KOPT-K1 (cell line): ENCODE measurements around the gene ATP2B2.

ENCODE experiments used
- H3K27ac ChIP-seq: fragments of 200-600 bp; sonication (generic); 2 replicates; pipeline ENCODE4 v1.5.1; 2016; ENCODE audit warnings: antibody characterized with exemption, mild to moderate bottlenecking, low read depth, low read length; ENCODE audit not compliant: poor library complexity, severe bottlenecking
- H3K36me3 ChIP-seq: fragments of 200-600 bp; sonication (generic); 2 replicates; pipeline ENCODE4 v1.5.1; 2017; ENCODE audit warnings: antibody characterized with exemption, mild to moderate bottlenecking, low read length, moderate library complexity; ENCODE audit not compliant: insufficient read depth
- H3K9me3 ChIP-seq: fragments of 200-600 bp; sonication (generic); 2 replicates; pipeline ENCODE4 v1.5.1; 2017; ENCODE audit warnings: antibody characterized with exemption, low read length, mild to moderate bottlenecking; ENCODE audit not compliant: insufficient read depth, poor library complexity, severe bottlenecking

ATP2B2 gene

GRCh38 chr3:10521772-10522441 lies 16.5 kb upstream of the ATP2B2 start:
- no peaks in the 10 kb centered on the region for H3K36me3 ChIP-seq
- H3K9me3 ChIP-seq, result no peaks in the 10 kb centered on the region
- H3K27ac ChIP-seq, result no peak overlapping the region

DNA sequence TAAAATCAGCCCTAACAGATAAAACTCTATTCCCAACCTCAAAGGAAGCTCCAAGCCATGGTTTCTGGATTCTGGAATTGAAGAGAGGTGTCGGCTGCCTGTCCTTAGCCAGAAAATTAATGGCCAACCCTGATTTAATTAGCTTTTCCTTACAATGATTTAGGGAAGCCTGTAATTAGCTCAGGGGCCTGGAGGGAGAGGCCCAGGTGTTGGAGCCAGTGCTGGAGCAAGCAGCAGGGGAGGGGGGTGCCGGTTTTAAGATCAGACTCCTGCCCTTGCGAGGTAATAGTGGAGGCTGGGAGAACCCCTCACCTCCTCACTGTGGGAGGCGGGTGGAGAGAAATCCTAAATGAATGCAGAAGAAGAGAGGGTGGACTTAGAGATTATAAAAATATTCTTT lies 14.7 kb upstream of the ATP2B2 start:
- H3K27ac ChIP-seq, result no peak overlapping the region
- H3K36me3 ChIP-seq, result no peaks in the 10 kb centered on the region
- H3K9me3 ChIP-seq, result no peaks in the 10 kb centered on the region

GRCh38 chr3:10519236-10519635 lies 13.8 kb upstream of the ATP2B2 start:
- Histone ChIP-seq H3K36me3 (no peaks in the 10 kb centered on the region), H3K9me3 (no peaks in the 10 kb centered on the region), H3K27ac (no peak overlapping the region)

DNA sequence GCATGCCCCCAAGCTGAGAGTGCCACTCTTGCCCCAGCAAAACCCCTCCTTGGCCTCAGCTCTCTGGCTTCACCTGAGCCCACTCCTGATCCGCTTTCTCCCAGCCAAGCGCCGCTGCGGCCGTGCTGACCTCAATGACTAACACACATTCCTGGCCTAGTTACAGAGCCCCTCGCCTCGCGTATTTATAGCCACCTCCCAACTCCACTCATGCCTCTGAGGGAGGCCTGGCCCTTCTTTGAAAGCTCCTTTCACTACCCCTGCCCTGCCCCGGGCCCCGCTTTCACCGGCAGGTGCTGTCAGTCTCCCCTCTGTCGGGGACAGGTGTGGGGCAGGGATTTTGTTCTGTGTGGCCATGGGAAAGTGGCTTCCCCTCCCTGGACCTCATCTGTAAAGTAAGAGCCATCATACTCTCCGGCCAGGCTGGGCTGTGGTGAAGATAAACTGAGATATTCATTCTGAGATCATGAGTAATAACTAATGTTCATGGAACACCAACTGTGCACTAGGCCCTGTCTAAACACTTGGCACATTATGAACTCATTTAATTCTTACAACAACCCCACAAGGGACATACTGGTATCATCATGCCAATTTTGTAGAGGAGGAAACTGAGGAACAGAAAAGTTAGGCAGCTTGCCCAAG lies 13.2 kb upstream of the ATP2B2 start:
- Histone ChIP-seq H3K36me3 (no peaks in the 10 kb centered on the region), H3K27ac (no peak overlapping the region), H3K9me3 (no peaks in the 10 kb centered on the region)

DNA sequence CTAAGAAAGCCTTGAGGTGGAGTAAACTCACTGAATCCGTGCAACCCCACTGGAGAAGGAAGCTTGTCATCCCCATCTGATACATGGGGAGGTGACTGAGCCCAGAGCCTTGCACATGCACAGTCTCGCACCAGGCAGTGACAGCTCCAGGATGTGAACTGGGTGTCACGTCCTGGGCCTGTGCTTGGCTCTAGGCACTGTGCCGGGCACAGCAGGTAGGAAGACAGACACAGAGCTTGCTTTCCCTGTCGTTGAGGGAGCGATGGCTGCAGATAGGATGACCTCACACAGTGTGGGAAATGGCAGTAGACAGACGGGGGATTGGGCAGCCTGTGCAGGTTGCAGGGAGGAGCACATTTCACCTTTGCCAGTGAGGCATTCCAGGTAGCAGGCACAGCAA lies 12.2 kb upstream of the ATP2B2 start:
- no peaks in the 10 kb centered on the region for H3K9me3 ChIP-seq
- H3K27ac ChIP-seq, result no peak overlapping the region
- H3K36me3 ChIP-seq, result no peaks in the 10 kb centered on the region

DNA sequence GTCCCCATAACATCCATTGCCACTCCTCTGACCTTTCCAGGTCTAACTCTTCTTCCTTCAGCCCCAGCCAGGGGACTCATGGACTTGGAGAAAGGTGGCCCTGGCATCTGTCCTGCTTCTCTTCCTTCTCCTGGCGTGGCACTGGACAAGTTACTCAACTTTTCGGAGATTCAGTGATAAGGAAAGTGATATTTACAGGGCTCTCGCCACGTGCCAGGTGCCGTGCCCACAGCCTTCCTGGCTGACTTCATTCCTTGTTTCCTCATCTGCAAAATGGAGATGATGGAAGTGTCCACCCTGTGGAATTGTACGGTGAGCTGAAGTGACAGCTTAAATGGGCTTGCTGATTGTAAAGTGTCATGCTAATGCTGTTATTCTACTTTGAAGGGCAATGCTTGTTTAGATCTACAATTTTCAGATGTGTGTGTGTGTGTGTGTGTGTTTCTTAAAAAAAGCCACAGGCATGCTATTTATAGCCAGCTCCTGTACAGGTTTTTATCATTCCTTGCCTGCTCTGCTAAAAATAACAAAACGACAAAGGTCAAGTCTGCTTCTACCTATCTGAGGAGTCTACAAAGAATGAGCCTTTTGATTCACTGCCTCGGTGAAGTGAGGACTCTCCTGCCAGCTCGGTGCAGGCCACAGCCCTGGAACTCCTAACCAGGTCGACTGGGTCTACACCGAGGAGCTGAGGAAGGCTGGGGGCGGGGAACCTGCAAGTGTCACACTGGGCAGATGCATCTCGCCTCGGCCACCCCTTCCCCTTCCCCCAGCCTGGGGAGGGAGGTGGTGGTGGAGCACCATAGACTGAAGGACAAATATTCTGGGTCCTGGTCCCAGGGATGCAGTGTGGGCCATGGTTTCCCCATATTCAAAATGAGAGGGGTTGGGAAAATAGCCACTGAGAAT lies 11.4 kb upstream of the ATP2B2 start:
- Histone ChIP-seq H3K36me3 (no peaks in the 10 kb centered on the region), H3K9me3 (no peaks in the 10 kb centered on the region), H3K27ac (no peak overlapping the region)

DNA sequence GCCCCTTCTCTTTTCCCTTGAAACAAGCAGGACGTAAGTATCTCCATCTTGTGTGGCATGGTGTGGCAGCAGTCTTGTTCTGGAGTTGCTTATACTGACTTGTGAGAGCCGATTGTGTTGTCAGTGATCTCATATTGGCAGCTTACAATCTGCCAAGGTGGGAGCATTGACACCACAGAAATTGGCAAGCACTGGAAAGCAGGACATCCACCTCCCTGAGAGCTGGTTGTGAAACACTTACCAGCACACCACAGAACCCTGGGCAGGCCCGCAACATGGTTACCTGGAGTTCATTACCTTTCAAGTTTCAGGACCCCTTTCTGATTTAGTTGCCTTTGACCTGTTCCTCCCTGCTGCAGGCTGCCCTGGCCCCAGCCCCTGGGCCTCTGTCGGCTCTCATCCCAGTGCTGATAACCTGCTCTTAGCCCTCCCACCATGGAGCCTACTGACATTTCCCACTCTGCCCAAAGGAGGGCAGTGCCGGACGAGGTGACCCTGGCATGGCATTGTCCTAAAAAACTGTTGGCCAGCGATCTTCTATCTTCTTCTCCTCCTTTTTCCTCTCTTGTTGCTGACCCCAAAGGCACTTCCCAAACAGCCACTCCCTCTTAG lies 10.6 kb upstream of the ATP2B2 start:
- no peaks in the 10 kb centered on the region for H3K9me3 ChIP-seq
- no peak overlapping the region for H3K27ac ChIP-seq
- H3K36me3 ChIP-seq, result no peaks in the 10 kb centered on the region

DNA sequence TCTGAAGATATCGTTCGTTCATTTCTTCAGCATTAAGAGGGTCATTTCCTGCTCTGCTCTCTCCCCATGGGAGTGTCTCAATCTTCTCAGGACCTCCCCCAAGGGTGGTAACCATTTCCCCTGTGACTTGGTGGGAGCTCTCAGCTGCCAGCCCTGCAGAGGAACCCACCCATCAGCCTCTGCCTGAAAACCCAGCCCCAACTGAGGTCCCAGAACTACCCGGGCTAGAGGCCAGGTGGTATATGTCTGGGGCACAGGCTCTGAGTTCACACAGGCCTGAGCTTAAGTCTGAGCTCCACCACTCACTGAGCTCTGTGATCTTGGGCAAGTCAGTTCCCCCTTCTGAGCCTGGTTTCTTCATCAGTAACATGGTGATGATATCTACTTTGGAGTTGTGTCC lies 10.0 kb upstream of the ATP2B2 start:
- Histone ChIP-seq H3K9me3 (no peaks in the 10 kb centered on the region), H3K27ac (no peak overlapping the region), H3K36me3 (no peaks in the 10 kb centered on the region)

- H3K9me3 ChIP-seq, result no peaks in the 10 kb centered on the region
- H3K36me3 ChIP-seq, result no peaks in the 10 kb centered on the region
- no peak overlapping the region for H3K27ac ChIP-seq
Measured at GRCh38 chr3:10514407-10515069, 9.2 kb upstream of the ATP2B2 start.

DNA sequence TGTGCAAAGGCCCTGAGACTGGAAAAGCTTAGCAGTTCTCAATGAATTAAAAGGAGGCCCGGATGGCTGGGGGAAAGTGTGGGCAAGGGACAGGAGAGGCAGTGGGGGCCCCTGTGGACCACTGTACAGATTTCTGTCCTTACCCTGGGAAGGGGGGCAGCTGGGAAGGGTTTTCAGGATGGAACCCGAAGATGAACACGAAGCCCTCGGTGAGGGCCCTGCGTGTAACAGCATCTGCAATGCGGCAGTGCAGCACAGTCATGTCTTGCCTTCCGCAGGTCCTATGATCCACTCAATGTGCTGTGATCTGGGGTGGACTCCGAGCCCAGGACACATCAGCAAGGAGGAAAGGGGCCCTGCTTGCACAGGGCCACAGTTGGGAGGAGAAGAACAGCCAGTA lies 7.9 kb upstream of the ATP2B2 start:
- no peaks in the 10 kb centered on the region for H3K36me3 ChIP-seq
- H3K9me3 ChIP-seq, result no peaks in the 10 kb centered on the region
- no peak overlapping the region for H3K27ac ChIP-seq

DNA sequence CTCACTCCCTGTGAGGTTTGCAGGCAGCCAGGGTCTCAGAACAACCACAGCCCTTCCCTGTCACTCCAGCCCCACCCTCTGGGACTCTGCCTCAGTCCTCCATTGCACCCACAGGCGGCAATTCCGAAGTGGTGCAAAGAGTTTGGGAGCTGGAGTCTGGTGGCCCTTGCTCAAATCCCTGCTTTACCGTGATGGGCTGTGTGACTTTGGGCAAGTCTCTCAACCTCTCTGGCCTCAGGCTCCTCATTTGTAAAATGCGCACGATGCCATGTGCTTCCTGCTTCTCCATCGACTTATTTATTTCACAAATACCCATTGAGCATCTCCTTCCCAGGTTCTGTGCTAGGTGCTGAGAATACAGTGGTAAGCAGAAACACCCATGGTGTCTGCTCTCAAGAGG lies 7.3 kb upstream of the ATP2B2 start:
- Histone ChIP-seq H3K36me3 (no peaks in the 10 kb centered on the region), H3K9me3 (no peaks in the 10 kb centered on the region), H3K27ac (no peak overlapping the region)

GRCh38 chr3:10511809-10512494 lies 6.6 kb upstream of the ATP2B2 start:
- H3K27ac ChIP-seq, result no peak overlapping the region
- no peaks in the 10 kb centered on the region for H3K9me3 ChIP-seq
- no peaks in the 10 kb centered on the region for H3K36me3 ChIP-seq

DNA sequence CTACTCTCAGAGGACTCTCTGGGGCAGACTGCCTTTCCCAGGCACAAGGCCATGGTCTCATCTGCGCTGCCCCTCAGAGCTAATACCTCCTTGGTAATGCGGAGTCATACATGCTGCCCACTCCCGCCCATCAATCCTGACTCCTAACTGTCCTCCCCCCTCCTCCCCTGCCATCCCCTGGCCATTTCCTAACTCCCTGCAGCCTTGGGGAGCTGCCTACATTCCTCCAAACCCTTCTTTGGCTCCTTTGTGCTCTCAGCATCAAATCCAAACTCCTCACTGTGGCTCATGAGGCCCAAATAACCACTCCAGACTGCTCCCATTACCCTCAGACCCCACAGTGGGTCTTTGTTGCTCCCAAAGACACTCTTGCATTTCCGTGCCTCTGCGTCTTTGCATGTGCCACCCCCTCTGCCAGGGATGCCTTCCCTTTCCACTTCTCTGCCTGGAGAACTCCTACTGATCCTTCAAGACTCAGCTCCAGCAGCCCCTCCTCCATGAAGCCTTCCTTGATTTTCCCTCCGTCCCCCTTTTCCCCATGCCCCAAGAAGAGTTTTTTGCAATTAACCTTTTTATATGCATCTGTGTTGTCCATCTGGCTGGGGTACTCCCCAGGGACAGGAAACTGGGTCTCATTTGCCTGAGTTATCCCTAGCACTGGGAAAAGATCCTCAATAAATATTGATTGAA lies 5.5 kb upstream of the ATP2B2 start:
- no peaks in the 10 kb centered on the region for H3K36me3 ChIP-seq
- no peak overlapping the region for H3K27ac ChIP-seq

More for the DNA sequence above, 5.5 kb upstream of the ATP2B2 start:
- H3K9me3 ChIP-seq, result no peaks in the 10 kb centered on the region
